Measurements from ENCODE around the gene SLC2A10.

Gene SLC2A10

DNA sequence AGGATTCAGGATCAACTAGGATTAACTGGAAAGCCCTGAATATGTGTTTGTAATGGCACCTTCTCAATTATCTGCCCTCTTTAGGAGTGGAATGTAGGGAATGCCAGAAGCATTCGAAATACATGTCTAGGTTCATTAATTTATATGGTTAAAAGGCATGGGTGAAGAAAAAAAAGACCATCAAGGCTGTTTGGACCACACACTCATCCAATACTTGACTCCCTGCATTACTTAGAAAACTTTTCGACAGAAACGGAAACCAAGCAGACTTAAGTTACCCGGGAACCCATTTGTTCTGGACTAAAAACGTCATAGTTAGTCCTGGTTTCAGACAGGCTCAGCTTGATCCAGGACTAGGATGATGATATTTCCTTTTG, 33.2 kb downstream of the SLC2A10 start:
- peaks cover 0 to 13% of the 10 kb centered on the region in 2 donors for H3K27me3 ChIP-seq
- peaks cover 0 to 9% (median 0%) of the 10 kb centered on the region in 4 donors for H3K4me1 ChIP-seq
- H3K27ac ChIP-seq = no peak overlapping the region
- DNase-seq = no peak
- intact Hi-C loops (cut with DNase I; ENCODE audit: low total_unique reads) = no loop called here
- H3K4me3 ChIP-seq = no peak overlapping the region
- TF ChIP-seq, protein P1, sequence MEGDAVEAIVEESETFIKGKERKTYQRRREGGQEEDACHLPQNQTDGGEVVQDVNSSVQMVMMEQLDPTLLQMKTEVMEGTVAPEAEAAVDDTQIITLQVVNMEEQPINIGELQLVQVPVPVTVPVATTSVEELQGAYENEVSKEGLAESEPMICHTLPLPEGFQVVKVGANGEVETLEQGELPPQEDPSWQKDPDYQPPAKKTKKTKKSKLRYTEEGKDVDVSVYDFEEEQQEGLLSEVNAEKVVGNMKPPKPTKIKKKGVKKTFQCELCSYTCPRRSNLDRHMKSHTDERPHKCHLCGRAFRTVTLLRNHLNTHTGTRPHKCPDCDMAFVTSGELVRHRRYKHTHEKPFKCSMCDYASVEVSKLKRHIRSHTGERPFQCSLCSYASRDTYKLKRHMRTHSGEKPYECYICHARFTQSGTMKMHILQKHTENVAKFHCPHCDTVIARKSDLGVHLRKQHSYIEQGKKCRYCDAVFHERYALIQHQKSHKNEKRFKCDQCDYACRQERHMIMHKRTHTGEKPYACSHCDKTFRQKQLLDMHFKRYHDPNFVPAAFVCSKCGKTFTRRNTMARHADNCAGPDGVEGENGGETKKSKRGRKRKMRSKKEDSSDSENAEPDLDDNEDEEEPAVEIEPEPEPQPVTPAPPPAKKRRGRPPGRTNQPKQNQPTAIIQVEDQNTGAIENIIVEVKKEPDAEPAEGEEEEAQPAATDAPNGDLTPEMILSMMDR (IDR thresholded peaks at IDR 0.05) = no peak
- no peaks in the 10 kb centered on the region for H3K36me3 ChIP-seq
- no peaks in the 10 kb centered on the region for H3K9me3 ChIP-seq

DNA sequence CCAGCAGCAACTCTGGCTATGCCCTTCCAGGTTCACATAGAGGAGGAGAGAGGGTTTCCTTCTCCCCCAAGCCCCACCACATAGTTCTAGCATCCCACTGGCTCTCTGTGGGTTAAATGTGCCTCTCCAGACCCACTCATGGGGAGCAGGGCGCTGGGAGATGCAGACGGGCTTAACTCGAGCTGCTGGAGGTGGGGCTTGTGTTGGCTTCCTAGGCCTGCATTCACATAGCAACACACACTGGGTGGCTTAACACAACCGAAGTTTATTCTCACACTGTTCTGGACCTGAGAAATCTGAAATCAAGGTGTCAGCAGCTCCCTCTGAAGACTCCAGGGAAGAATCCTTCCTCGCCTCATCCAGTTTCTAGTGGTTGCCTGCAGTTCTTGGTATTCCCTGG, 33.6 kb downstream of the SLC2A10 start:
- H3K36me3 ChIP-seq = no peaks in the 10 kb centered on the region
- H3K4me1 ChIP-seq = peaks cover 0 to 9% (median 0%) of the 10 kb centered on the region in 4 donors
- DNase-seq = no peak

DNA sequence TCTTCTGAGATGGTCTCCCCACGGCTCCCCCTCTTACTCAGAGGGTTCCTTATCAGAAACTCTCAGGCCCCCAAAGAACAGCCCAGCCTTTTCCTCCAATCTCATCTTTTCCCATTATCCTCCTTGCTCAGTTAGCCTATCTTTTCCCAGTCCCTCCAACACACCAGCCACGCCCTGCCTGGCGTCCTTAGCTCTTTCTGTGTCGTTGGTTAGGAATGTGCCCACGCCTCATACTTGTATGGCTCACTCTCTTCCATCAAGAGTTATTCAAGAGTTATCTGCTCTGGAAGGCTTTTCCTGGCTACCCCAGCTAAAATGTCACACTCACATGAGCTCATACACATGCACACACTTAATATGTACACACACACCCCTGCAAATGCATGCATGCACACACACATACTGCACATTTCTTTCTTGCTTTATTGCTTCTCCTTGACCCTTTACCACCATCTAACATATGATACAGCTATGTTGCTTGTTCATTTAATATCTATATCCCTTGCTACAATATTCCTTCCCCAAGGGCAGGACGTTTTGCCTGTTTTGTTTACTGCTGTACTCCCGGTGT, 37.6 kb downstream of the SLC2A10 start:
- no peak overlapping the region for H3K27ac ChIP-seq
- TF ChIP-seq, protein P1 (IDR thresholded peaks at IDR 0.05) = no peak
- peaks cover 0 to 24% of the 10 kb centered on the region in 2 donors for H3K27me3 ChIP-seq
- intact Hi-C loops (cut with DNase I; ENCODE audit: low total_unique reads) = no loop called here
- H3K9me3 ChIP-seq = no peaks in the 10 kb centered on the region
- peaks cover 0 to 9% (median 0%) of the 10 kb centered on the region in 4 donors for H3K4me1 ChIP-seq
- H3K36me3 ChIP-seq = no peaks in the 10 kb centered on the region
- H3K4me3 ChIP-seq = no peak overlapping the region
- DNase-seq = no peak

More for the DNA sequence above, 33.6 kb downstream of the SLC2A10 start:
- no peak overlapping the region for H3K27ac ChIP-seq
- no peaks in the 10 kb centered on the region for H3K9me3 ChIP-seq
- H3K27me3 ChIP-seq = peaks cover 0 to 13% of the 10 kb centered on the region in 2 donors
- TF ChIP-seq, protein P1 (IDR thresholded peaks at IDR 0.05) = no peak
- intact Hi-C loops (cut with DNase I; ENCODE audit: low total_unique reads) = no loop called here
- no peak overlapping the region for H3K4me3 ChIP-seq

DNA sequence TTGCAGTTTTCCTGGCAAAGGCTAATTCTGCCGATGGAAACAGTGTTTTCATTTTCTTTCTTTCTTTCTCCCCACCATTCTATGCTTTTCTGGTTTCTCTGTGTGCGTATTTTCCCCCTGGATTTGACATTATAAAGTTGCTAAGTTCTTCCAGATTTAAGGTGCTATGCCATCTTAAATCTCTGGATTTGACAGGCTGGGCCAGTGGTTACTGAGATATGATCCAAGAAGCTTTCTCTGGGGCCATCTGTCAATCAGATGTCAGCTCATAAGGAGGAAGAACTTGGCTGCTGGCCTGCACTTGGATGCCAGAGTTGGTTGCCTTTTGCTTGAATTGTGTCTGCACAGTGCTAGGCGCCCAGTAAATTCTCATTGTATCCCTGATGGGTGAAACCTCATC, 39.7 kb downstream of the SLC2A10 start:
- TF ChIP-seq, protein P1 (IDR thresholded peaks at IDR 0.05) = no peak
- Histone ChIP-seq H3K27me3 (peaks cover 0 to 24% of the 10 kb centered on the region in 2 donors), H3K36me3 (no peaks in the 10 kb centered on the region), H3K9me3 (no peaks in the 10 kb centered on the region), H3K4me1 (peaks cover 0 to 4% (median 2%) of the 10 kb centered on the region in 4 donors), H3K27ac (no peak overlapping the region), H3K4me3 (no peak overlapping the region)
- intact Hi-C loops (cut with DNase I; ENCODE audit: low total_unique reads) = no loop called here
- DNase-seq = no peak

DNA sequence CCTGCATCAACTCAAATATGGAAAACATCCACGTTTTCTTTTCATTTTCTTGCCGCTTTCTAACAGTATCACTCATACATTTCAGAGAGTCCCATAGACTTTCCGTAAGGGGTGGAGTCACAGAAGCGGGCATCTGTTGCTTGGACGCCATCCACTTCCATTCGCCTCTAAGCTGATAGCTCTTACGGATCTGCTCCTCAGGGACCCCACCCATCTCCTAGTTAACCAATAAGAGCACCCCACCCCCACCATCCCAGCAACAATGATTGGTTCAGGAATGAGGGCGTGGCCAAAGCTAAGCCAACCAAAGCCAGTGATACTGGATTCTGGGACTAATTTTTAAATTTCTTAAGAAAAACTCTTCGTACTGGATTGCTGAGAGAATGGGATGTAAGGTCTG, 42.4 kb downstream of the SLC2A10 start:
- Histone ChIP-seq H3K4me1 (peaks cover 0 to 4% (median 2%) of the 10 kb centered on the region in 4 donors), H3K4me3 (no peak overlapping the region), H3K27me3 (peaks cover 0 to 14% of the 10 kb centered on the region in 2 donors), H3K9me3 (no peaks in the 10 kb centered on the region), H3K36me3 (no peaks in the 10 kb centered on the region), H3K27ac (no peak overlapping the region)
- DNase-seq = no peak
- TF ChIP-seq, protein P1 (IDR thresholded peaks at IDR 0.05) = no peak
- intact Hi-C loops (cut with DNase I; ENCODE audit: low total_unique reads) = no loop called here
